GM23248 (cell line): ENCODE measurements around the gene CPN2. TPM values are rescaled to one million over a fixed set of nuclear protein-coding genes. Genes with fewer than 3 reads are reported as not detected.

Source experiments
- DNase-seq: peaks from one replicate; pipeline ENCODE4 v3.0.0-alpha.2; 2015
- H2AFZ ChIP-seq: fragments of 200-600 bp; sonication (generic); 2 replicates; pipeline ENCODE4 v1.6.1; 2016; ENCODE audit warnings: antibody characterized with exemption
- H3F3A ChIP-seq: fragments of 200-600 bp; sonication (generic); 2 replicates; pipeline ENCODE4 v1.6.1; 2016; ENCODE audit warnings: mild to moderate bottlenecking, antibody characterized with exemption, mixed run types; ENCODE audit not compliant: insufficient read depth
- H3K27ac ChIP-seq: fragments of 200-600 bp; sonication (generic); 2 replicates; pipeline ENCODE4 v1.5.1; 2016; ENCODE audit warnings: mild to moderate bottlenecking
- H3K27me3 ChIP-seq: fragments of 200-600 bp; sonication (generic); replicated peaks from 2 replicates; pipeline ENCODE4 v1.6.1; 2016; ENCODE audit warnings: mild to moderate bottlenecking; ENCODE audit not compliant: insufficient read depth
- H3K36me3 ChIP-seq: fragments of 200-600 bp; sonication (generic); 2 replicates; pipeline ENCODE4 v1.6.1; 2016; ENCODE audit warnings: low read depth, mild to moderate bottlenecking
- H3K4me1 ChIP-seq: fragments of 200-600 bp; sonication (generic); 2 replicates; pipeline ENCODE4 v1.6.1; 2016; ENCODE audit warnings: mild to moderate bottlenecking; ENCODE audit not compliant: insufficient read depth
- H3K4me2 ChIP-seq: fragments of 200-600 bp; sonication (generic); one replicate; pipeline ENCODE4 v1.6.1; 2016; ENCODE audit warnings: mild to moderate bottlenecking; ENCODE audit not compliant: unreplicated experiment
- H3K4me3 ChIP-seq: fragments of 200-600 bp; sonication (generic); 2 replicates; pipeline ENCODE4 v1.5.1; 2016; ENCODE audit warnings: mild to moderate bottlenecking
- H3K79me2 ChIP-seq: fragments of 200-600 bp; sonication (generic); 2 replicates; pipeline ENCODE4 v1.6.1; 2016; ENCODE audit warnings: mild to moderate bottlenecking; ENCODE audit not compliant: insufficient read depth
- H3K9ac ChIP-seq: fragments of 200-600 bp; sonication (generic); 2 replicates; pipeline ENCODE4 v1.6.1; 2016; ENCODE audit warnings: mild to moderate bottlenecking
- H3K9me2 ChIP-seq: fragments of 200-600 bp; sonication (generic); 2 replicates; pipeline ENCODE4 v1.6.1; 2016; ENCODE audit warnings: mixed run types, mild to moderate bottlenecking, moderate library complexity; ENCODE audit not compliant: insufficient read depth
- H3K9me3 ChIP-seq: fragments of 200-600 bp; sonication (generic); one replicate; pipeline ENCODE4 v1.6.1; 2017; ENCODE audit warnings: low read depth
- H4K20me1 ChIP-seq: fragments of 200-600 bp; sonication (generic); 2 replicates; pipeline ENCODE4 v1.6.0; 2016; ENCODE audit not compliant: insufficient read depth
- EZH2 ChIP-seq: fragments of 200-600 bp; sonication (generic); IDR thresholded peaks from 2 replicates; pipeline ENCODE4 v1.6.1; 2018; ENCODE audit warnings: antibody characterized with exemption, mild to moderate bottlenecking; ENCODE audit not compliant: insufficient read depth, poor library complexity, severe bottlenecking
- EZH2phosphoT487 ChIP-seq: fragments of 200-600 bp; sonication (generic); IDR thresholded peaks from 2 replicates; pipeline ENCODE4 v1.6.1; 2018; ENCODE audit warnings: antibody characterized with exemption, moderate library complexity, mild to moderate bottlenecking, low read depth; ENCODE audit not compliant: insufficient read depth
- WGBS, 2 experiments: methylation state at CpG; one replicate each; pipeline ENCODE4 v1.1.6; 2015 to 2017; ENCODE audit warnings: low lambda C conversion rate in 2 of 2, low coverage in 1 of 2; ENCODE audit errors: missing lambda C conversion rate in 2 of 2; 5-methylcytosine and 5-hydroxymethylcytosine counted together
- in situ Hi-C: fragments of 300-500 bp; cut with MboI; formaldehyde crosslinking; loops from 2 replicates; pipeline ENCODE4 v1.15.0; 2020
- polyA plus RNA-seq: library from polyadenylated mRNA; unstranded; fragments of >200 nt; fragmentation: Nextera tagmentation; extraction: Ambion mirVana; gene quantifications from 2 replicates; pipeline ENCODE4 v1.2.1, GENCODE V29; 2016
- total RNA-seq: library from RNA; depleted of rRNA; stranded (reverse); fragments of >200 nt; shearing (Covaris generic); gene quantifications from 2 replicates; pipeline ENCODE4 v1.2.3, GENCODE V29; 2014

Gene CPN2
- total and polyA plus RNA-seq, 2 experiments from 2014 or later: not detected

DNA sequence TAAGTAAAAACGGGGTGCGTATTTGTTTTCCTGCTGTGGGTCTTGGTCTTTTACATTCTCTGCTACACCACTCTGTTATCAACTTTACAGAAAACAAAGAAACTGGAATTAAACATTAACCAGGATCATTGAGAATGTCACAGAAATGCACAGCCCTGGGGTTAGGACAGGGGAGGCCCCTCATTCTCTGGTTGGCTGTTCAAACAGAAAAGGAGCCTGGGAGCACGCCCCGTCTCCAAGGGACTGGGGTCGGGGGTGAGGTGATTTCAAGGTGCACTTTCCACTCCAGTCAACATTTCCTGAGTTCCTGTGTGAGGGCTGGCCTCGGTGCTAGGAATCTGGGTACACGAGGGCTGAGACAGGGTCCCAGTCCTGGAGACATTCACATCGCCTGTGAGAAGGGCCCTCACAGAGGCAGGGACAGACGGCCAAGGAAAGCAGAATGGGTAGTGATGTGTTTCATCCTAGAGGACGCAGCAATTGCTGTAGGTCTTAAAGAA is 30.3 kb downstream of the CPN2 start:
- Histone ChIP-seq H3K9me3 (no peaks in the 10 kb centered on the region), H3K4me3 (no peak overlapping the region), H3K9ac (no peak overlapping the region), H2AFZ (no peak overlapping the region), H4K20me1 (no peaks in the 10 kb centered on the region), H3K4me2 (no peak overlapping the region), H3K36me3 (no peaks in the 10 kb centered on the region), H3K27ac (no peak overlapping the region), H3K4me1 (peaks cover 16% of the 10 kb centered on the region), H3F3A (no peaks in the 10 kb centered on the region), H3K79me2 (no peaks in the 10 kb centered on the region), H3K9me2 (no peaks in the 10 kb centered on the region), H3K27me3 (peaks cover 14% of the 10 kb centered on the region)
- in situ Hi-C loops: no loop called here
- no peak for DNase-seq
- 77 to 85% methylated on average over 9 to 10 of the region's 10 CpGs for WGBS, 2 experiments
- no peak for TF ChIP-seq EZH2
- TF ChIP-seq EZH2phosphoT487: no peak

DNA sequence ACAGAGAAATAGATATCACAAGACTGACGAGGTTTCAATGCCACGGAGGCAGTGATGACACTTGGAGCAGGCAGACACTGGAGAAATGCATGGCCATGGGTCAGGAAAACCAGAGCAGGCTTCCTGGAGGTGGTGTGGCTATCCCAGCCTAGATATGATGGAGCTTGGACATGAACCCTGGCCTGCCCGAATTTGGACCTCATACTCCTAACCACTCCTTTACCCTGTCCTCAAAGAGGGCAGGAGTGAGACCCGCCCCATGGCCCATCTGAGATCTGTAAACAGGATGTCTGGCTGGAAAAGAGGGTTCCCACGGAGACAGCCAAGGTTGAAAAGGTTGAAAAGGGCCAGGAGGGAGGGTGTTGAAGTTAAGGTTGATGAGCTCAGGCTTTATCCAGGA is 31.0 kb downstream of the CPN2 start:
- no peak overlapping the region for H2AFZ ChIP-seq
- H4K20me1 ChIP-seq: no peaks in the 10 kb centered on the region
- H3K9me2 ChIP-seq: no peaks in the 10 kb centered on the region
- 0 out of 2 replicates have a peak, but pooled peaks cover 1% of the 10 kb centered on the region for H3F3A ChIP-seq
- H3K9ac ChIP-seq: no peak overlapping the region
- peaks cover 14% of the 10 kb centered on the region for H3K27me3 ChIP-seq
- H3K4me3 ChIP-seq: no peak overlapping the region
- H3K4me1 ChIP-seq: peaks cover 16% of the 10 kb centered on the region
- no peaks in the 10 kb centered on the region for H3K79me2 ChIP-seq
- in situ Hi-C loops: no loop called here
- no peak overlapping the region for H3K27ac ChIP-seq
- no peaks in the 10 kb centered on the region for H3K36me3 ChIP-seq
- WGBS, 2 experiments: 56 to 63% methylated on average over 5 of the region's 5 CpGs
- no peak for TF ChIP-seq EZH2phosphoT487
- TF ChIP-seq EZH2: no peak
- H3K4me2 ChIP-seq: no peak overlapping the region
- no peak for DNase-seq
- no peaks in the 10 kb centered on the region for H3K9me3 ChIP-seq

DNA sequence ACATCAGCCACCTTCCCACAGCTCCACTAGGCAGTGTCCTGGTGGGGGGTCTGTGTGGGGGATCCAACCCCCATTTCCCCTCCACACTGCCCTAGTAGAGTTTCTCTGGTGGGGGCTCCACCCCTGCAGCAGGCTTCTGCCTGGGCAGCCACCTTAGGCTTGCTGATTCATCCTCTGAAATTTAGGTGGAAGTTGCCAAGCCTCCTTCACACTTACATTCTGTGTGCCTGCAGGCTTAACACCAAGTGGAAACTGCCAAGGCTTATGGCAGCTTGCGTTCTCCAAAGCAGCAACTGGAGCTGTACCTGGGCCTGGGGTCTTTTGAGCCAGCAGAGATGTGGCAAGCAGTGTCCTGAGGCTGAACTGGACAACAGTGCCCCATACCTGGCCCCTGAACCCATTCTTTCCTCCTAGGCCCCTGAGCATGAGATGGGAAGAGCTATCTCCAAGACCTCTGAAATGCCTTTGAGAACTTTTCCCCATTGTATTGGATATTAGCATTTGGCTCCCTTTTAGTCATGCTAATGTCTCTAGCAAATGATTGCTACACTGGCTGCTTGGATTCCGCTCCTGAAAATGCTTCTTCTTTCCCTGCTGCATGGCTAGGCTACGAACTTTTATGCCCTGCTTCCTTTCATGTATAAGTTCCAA is 32.5 kb downstream of the CPN2 start:
- Histone ChIP-seq H3K9ac (no peak overlapping the region), H3K4me3 (no peak overlapping the region), H3K4me2 (no peak overlapping the region), H3F3A (0 out of 2 replicates have a peak, but pooled peaks cover 4% of the 10 kb centered on the region), H3K27me3 (peaks cover 20% of the 10 kb centered on the region), H3K36me3 (no peaks in the 10 kb centered on the region), H2AFZ (no peak overlapping the region), H3K27ac (no peak overlapping the region), H3K4me1 (peaks cover 10% of the 10 kb centered on the region), H4K20me1 (no peaks in the 10 kb centered on the region), H3K9me3 (no peaks in the 10 kb centered on the region), H3K9me2 (no peaks in the 10 kb centered on the region), H3K79me2 (no peaks in the 10 kb centered on the region)
- TF ChIP-seq EZH2phosphoT487 (no peak), EZH2 (no peak)
- peak; percentile 37 for DNase-seq
- WGBS, 2 experiments: 67 to 74% methylated on average over 3 of the region's 3 CpGs
- in situ Hi-C loops: loop anchor here (5.0 to 10.0 kb wide), 2 partner anchors 531 to 644 kb away; no protein-coding TSS in a partner anchor

DNA sequence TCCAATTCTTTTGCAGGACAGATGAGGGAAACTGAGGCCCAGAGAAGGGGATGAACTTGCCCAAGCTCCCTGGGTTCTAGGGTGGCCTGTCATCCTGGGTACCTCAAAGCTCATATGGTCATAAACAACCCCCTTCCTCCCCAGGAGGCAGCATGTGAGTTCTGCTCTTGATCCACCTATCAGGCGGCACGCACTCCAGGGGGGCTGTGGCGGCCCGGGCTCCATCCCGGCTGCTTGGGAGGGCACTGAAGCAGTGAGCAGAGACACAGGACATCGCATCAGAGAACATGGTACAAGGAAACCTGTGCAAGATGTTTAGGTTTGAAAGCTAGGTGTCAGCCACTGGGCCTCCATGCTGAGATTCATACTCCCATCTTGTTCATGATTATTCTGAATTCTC is 34.2 kb downstream of the CPN2 start:
- Histone ChIP-seq H4K20me1 (no peaks in the 10 kb centered on the region), H3K4me1 (no peaks in the 10 kb centered on the region; the same call in none of the 2 replicates), H3K9me2 (no peaks in the 10 kb centered on the region), H3K27ac (no peak overlapping the region), H3K9me3 (no peaks in the 10 kb centered on the region), H3K4me2 (no peak overlapping the region), H3K4me3 (no peak overlapping the region), H3K9ac (no peak overlapping the region), H3K79me2 (no peaks in the 10 kb centered on the region), H3F3A (peaks cover 10% of the 10 kb centered on the region; the same call in 1 of the 2 replicates), H3K36me3 (no peaks in the 10 kb centered on the region), H2AFZ (no peak overlapping the region), H3K27me3 (peaks cover 36% of the 10 kb centered on the region)
- 78 to 80% methylated on average over 6 of the region's 6 CpGs for WGBS, 2 experiments
- in situ Hi-C loops: loop anchor here (5.0 to 10.0 kb wide), 2 partner anchors 530 to 642 kb away; no protein-coding TSS in a partner anchor
- TF ChIP-seq EZH2 (no peak), EZH2phosphoT487 (no peak)
- DNase-seq: no peak
